OCI-LY7 (cell line): ENCODE measurements around the gene RNF26. TPM values are rescaled to one million over a fixed set of nuclear protein-coding genes. Genes with fewer than 3 reads are reported as not detected.

Experiments used
- BruUV-seq: library from RNA; stranded (reverse); fragments of 400-500 nt; replicated peaks from 2 replicates; lab custom pipeline; 2021; lab: Mats Ljungman, UMichigan
- CTCF ChIA-PET: fragments of 300-600 bp; sonication (Branson Sonifier 250); formaldehyde crosslinking; loops from one replicate; lab custom pipeline; 2022; ENCODE audit warnings: antibody characterized with exemption; ENCODE audit not compliant: unreplicated experiment; lab: Charles Lee
- POLR2A ChIA-PET: fragments of 300-600 bp; sonication (Branson Sonifier 250); formaldehyde crosslinking; loops from one replicate; lab custom pipeline; 2022; ENCODE audit warnings: antibody characterized with exemption; lab: Charles Lee
- DNase-seq: peaks from one replicate; pipeline ENCODE4 v3.0.0-alpha.2; 2015; ENCODE audit warnings: low spot score
- H2AFZ ChIP-seq: fragments of 200-600 bp; sonication (generic), shearing (Covaris generic); 2 replicates; pipeline ENCODE4 v1.6.1; 2014; ENCODE audit warnings: mild to moderate bottlenecking, antibody characterized with exemption, low read length, moderate library complexity
- H3K27ac ChIP-seq: fragments of 200-600 bp; sonication (generic); 2 replicates; pipeline ENCODE4 v1.5.1; 2014; ENCODE audit warnings: mixed run types, low read depth, mild to moderate bottlenecking, moderate library complexity, low read length, inconsistent platforms; ENCODE audit not compliant: poor library complexity, severe bottlenecking
- H3K36me3 ChIP-seq: fragments of 200-600 bp; sonication (generic); 2 replicates; pipeline ENCODE4 v1.6.1; 2014; ENCODE audit warnings: mild to moderate bottlenecking, antibody characterized with exemption, low read length, moderate library complexity, mixed read lengths; ENCODE audit not compliant: insufficient read depth
- H3K4me1 ChIP-seq: fragments of 200-600 bp; sonication (generic); 2 replicates; pipeline ENCODE4 v1.5.1; 2014; ENCODE audit warnings: mild to moderate bottlenecking, low read length; ENCODE audit not compliant: insufficient read depth, poor library complexity, severe bottlenecking
- H3K4me2 ChIP-seq: fragments of 200-600 bp; sonication (generic); 2 replicates; pipeline ENCODE4 v1.6.1; 2014; ENCODE audit warnings: mild to moderate bottlenecking, low read length
- H3K4me3 ChIP-seq: fragments of 200-600 bp; sonication (generic); 2 replicates; pipeline ENCODE4 v1.5.1; 2014; ENCODE audit warnings: mild to moderate bottlenecking, low read depth, low read length; ENCODE audit not compliant: poor library complexity, severe bottlenecking
- H3K79me2 ChIP-seq: fragments of 200-600 bp; sonication (generic); 2 replicates; pipeline ENCODE4 v1.6.1; 2016; ENCODE audit warnings: low read depth, mild to moderate bottlenecking, low read length, moderate library complexity, mixed read lengths; ENCODE audit not compliant: insufficient read depth
- H3K9me2 ChIP-seq: fragments of 200-600 bp; sonication (generic); 2 replicates; pipeline ENCODE4 v1.6.1; 2016; ENCODE audit warnings: mild to moderate bottlenecking, low read length, mixed read lengths; ENCODE audit not compliant: insufficient read depth
- H3K9me3 ChIP-seq: fragments of 200-600 bp; sonication (generic); 2 replicates; pipeline ENCODE4 v1.6.1; 2014; ENCODE audit warnings: mild to moderate bottlenecking, mixed run types, low read length, mixed read lengths
- H4K20me1 ChIP-seq: fragments of 200-600 bp; sonication (generic); 2 replicates; pipeline ENCODE4 v1.6.1; 2014; ENCODE audit warnings: mild to moderate bottlenecking, antibody characterized with exemption, low read length, moderate library complexity, mixed read lengths; ENCODE audit not compliant: insufficient read depth
- CTCF ChIP-seq: fragments of 200-600 bp; sonication (generic); conservative IDR thresholded peaks from 2 replicates; pipeline ENCODE4 v1.5.1; 2014; ENCODE audit warnings: mild to moderate bottlenecking, antibody characterized with exemption, low read length, moderate library complexity, mixed read lengths
- EZH2phosphoT487 ChIP-seq: fragments of 200-600 bp; sonication (generic); IDR thresholded peaks from 2 replicates; pipeline ENCODE4 v1.6.1; 2018; ENCODE audit warnings: low read depth, borderline replicate concordance, mild to moderate bottlenecking, mixed run types, antibody characterized with exemption, low read length, moderate library complexity, mixed read lengths
- intact Hi-C: fragments of 100-400 bp; cut with micrococcal nuclease; formaldehyde crosslinking; loops from one replicate; pipeline ENCODE4 v1.10.0; 2022; ENCODE audit not compliant: unreplicated experiment
- total RNA-seq, 2 experiments: library from RNA; depleted of rRNA in 1 of 2; stranded (reverse); fragments of >200 nt in 1 of 2; shearing (Covaris generic) in 1 of 2; gene quantifications; 2 replicates each; pipeline ENCODE4 v1.2.3, GENCODE V29; 2014 to 2022

RNF26 gene
- total RNA-seq, 2 experiments from 2014 or later = 13.9 to 52.5 TPM

DNA sequence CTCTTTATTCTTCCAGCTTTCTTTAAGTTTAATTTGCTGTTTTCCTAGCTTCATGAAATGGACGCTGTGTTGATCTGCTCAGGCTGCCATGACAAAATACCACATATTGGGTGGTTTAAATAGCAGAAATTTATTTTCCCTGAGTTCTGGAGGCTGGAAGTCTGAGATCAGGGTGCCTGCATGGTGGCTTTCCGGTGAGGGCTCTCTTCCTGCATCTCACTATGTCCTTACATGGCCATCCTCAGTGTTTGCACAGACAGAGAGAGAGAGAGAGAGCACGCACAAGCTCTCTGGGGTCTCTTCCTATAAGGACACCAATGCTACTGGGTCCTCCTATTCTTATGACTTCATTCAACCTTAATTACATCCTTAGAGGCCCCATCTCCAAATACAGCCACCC is 46.1 kb upstream of the RNF26 start:
- CTCF ChIA-PET = no interaction called here
- no peak for TF ChIP-seq CTCF
- no peak for TF ChIP-seq EZH2phosphoT487

DNA sequence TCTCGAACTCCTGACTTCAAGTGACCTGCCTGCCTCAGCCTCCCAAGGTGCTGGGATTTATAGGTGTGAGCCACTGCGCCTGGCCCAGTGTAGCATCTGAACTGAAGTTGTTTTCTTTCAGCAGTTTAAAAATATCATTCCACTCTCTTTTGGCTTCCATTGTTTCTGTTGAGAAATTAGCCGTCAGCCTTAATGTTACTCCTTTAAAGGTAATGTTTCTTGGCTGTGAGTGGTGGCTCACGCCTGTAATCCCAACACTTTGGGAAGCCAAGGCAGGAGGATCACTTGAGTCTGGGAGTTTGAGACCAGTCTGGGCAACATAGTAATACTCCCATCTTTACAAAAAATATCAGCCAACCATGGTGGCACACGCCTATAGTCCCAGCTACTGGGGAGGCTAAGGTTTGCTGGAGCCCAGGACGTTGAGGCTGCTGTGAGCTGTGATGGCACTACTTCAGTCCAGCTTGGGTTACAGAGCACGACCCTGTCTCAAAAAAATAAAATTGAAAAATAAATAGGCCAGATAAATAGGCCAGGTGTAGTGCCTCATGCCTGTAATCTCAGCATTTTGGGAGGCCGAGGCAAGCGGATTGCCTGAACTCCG is 43.3 kb upstream of the RNF26 start:
- POLR2A ChIA-PET = no interaction called here
- BruUV-seq = no TSS peak

More for the DNA sequence above, 46.1 kb upstream of the RNF26 start:
- Histone ChIP-seq H3K27ac (no peak overlapping the region), H3K4me1 (peaks cover 8% of the 10 kb centered on the region), H3K79me2 (no peaks in the 10 kb centered on the region), H3K9me2 (no peaks in the 10 kb centered on the region), H4K20me1 (no peaks in the 10 kb centered on the region), H3K4me3 (no peak overlapping the region), H3K4me2 (no peak overlapping the region), H3K9me3 (peaks cover 6% of the 10 kb centered on the region; the same call in 1 of the 2 replicates), H3K36me3 (peaks cover 73% of the 10 kb centered on the region), H2AFZ (no peak overlapping the region)
- BruUV-seq = no TSS peak
- POLR2A ChIA-PET = interaction anchor here (0.6 kb wide), 2 partner anchors 11 to 120 kb away, joined by 3 read pairs; no protein-coding TSS in a partner anchor
- intact Hi-C loops = no loop called here
- DNase-seq = no peak

More for the DNA sequence above, 43.3 kb upstream of the RNF26 start:
- peaks cover 78% of the 10 kb centered on the region for H3K36me3 ChIP-seq
- no peak for TF ChIP-seq CTCF
- no peak for TF ChIP-seq EZH2phosphoT487
- no peaks in the 10 kb centered on the region for H4K20me1 ChIP-seq
- peaks cover 6% of the 10 kb centered on the region; the same call in 1 of the 2 replicates for H3K9me3 ChIP-seq
- intact Hi-C loops = no loop called here
- no peak overlapping the region for H3K27ac ChIP-seq
- H3K9me2 ChIP-seq = no peaks in the 10 kb centered on the region
- no peak overlapping the region for H3K4me2 ChIP-seq
- no peak overlapping the region for H2AFZ ChIP-seq
- H3K79me2 ChIP-seq = no peaks in the 10 kb centered on the region
- no peak overlapping the region for H3K4me3 ChIP-seq
- no peak for DNase-seq
- no peaks in the 10 kb centered on the region for H3K4me1 ChIP-seq
- CTCF ChIA-PET = no interaction called here
